ENCODE data around the gene MLPH. TPM values are rescaled to one million over a fixed set of nuclear protein-coding genes. Genes with fewer than 3 reads are reported as not detected.

MLPH gene
- total and polyA plus RNA-seq, 2 of the 13 experiments (the other 11 are each of a cell fraction or from before 2014, with no cell fraction given) = 0.12 TPM; not detected in 1

DNA sequence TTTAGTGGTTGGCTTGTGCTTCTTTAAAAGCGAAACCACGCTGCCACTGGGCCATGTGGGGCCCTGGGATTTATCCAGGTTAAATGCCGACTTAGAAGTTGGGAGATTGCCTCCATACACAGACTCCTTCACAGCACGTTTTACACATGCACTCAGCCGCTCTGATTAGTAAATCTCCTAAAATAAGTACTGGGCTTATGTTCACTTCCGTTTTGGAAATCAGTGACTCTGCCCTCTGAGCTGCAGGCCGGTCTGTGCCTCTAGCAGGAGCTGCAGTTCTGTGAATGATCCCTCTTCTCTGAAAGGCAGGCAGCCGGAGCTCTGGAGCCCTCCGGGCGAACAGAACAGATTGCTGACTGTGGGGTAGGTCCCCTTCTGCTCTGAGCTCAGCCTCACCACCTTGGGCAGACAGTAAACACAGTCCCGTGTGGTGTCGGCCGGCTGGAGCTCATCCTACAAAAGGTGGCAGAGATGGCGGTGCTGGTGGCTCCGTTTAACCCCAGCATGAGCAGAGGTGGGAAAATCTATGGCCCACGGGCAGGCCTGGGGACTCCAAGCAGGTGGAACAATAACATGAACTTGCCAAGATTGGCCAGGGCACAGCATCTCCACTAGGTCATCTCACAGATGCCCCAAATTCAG lies 113.3 kb downstream of the MLPH start (continued):
- peak; percentile 55 for TF ChIP-seq IRF2 (CRISPR knock-in tag; IDR thresholded peaks at IDR 0.05)
- TF ChIP-seq, protein P1, sequence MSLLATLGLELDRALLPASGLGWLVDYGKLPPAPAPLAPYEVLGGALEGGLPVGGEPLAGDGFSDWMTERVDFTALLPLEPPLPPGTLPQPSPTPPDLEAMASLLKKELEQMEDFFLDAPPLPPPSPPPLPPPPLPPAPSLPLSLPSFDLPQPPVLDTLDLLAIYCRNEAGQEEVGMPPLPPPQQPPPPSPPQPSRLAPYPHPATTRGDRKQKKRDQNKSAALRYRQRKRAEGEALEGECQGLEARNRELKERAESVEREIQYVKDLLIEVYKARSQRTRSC (CRISPR knock-in tag; IDR thresholded peaks at IDR 0.05; ENCODE audit: low read depth) = no peak
- TF ChIP-seq MIXL1 (CRISPR knock-in tag; IDR thresholded peaks at IDR 0.05) = peak; percentile 52; the same call in 1 of the 2 replicates
- TF ChIP-seq XRCC5 (optimal IDR thresholded peaks at IDR 0.05; ENCODE audit: low read length) = no peak
- no peak for TF ChIP-seq RAD51 (IDR thresholded peaks at IDR 0.05; ENCODE audit: borderline replicate concordance)
- peak; percentile 26; the same call in 1 of the 2 replicates for TF ChIP-seq ZNF547 (CRISPR knock-in tag; IDR thresholded peaks at IDR 0.05)
- TF ChIP-seq, protein P2, sequence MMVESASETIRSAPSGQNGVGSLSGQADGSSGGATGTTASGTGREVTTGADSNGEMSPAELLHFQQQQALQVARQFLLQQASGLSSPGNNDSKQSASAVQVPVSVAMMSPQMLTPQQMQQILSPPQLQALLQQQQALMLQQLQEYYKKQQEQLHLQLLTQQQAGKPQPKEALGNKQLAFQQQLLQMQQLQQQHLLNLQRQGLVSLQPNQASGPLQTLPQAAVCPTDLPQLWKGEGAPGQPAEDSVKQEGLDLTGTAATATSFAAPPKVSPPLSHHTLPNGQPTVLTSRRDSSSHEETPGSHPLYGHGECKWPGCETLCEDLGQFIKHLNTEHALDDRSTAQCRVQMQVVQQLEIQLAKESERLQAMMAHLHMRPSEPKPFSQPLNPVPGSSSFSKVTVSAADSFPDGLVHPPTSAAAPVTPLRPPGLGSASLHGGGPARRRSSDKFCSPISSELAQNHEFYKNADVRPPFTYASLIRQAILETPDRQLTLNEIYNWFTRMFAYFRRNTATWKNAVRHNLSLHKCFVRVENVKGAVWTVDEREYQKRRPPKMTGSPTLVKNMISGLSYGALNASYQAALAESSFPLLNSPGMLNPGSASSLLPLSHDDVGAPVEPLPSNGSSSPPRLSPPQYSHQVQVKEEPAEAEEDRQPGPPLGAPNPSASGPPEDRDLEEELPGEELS (CRISPR knock-in tag; IDR thresholded peaks at IDR 0.05) = no peak
- TF ChIP-seq FOSL1 (CRISPR knock-in tag; IDR thresholded peaks at IDR 0.05; ENCODE audit: borderline replicate concordance) = no peak
- TF ChIP-seq, protein P3, sequence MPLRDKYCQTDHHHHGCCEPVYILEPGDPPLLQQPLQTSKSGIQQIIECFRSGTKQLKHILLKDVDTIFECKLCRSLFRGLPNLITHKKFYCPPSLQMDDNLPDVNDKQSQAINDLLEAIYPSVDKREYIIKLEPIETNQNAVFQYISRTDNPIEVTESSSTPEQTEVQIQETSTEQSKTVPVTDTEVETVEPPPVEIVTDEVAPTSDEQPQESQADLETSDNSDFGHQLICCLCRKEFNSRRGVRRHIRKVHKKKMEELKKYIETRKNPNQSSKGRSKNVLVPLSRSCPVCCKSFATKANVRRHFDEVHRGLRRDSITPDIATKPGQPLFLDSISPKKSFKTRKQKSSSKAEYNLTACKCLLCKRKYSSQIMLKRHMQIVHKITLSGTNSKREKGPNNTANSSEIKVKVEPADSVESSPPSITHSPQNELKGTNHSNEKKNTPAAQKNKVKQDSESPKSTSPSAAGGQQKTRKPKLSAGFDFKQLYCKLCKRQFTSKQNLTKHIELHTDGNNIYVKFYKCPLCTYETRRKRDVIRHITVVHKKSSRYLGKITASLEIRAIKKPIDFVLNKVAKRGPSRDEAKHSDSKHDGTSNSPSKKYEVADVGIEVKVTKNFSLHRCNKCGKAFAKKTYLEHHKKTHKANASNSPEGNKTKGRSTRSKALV (CRISPR knock-in tag; IDR thresholded peaks at IDR 0.05) = no peak
- no peak for TF ChIP-seq CENPT (CRISPR knock-in tag; IDR thresholded peaks at IDR 0.05; ENCODE audit: low read depth)
- TF ChIP-seq DMAP1 (CRISPR knock-in tag; IDR thresholded peaks at IDR 0.05) = peak; percentile 31; the same call in 1 of the 2 replicates
- TF ChIP-seq ZFP62 (CRISPR knock-in tag; IDR thresholded peaks at IDR 0.05) = 0 out of 2 replicates have a peak, but pooled peaks have one; percentile 76
- TF ChIP-seq ZNF792 (CRISPR knock-in tag; IDR thresholded peaks at IDR 0.05) = no peak; the same call in 1 of the 2 replicates
- TF ChIP-seq KDM5A (IDR thresholded peaks at IDR 0.05; ENCODE audit: borderline replicate concordance, low read length) = no peak
- TF ChIP-seq ZNF432 (CRISPR knock-in tag; IDR thresholded peaks at IDR 0.05; ENCODE audit: borderline replicate concordance) = no peak
- TF ChIP-seq HMGA1 (CRISPR knock-in tag; conservative IDR thresholded peaks at IDR 0.05) = no peak
- no peak for TF ChIP-seq ZNF652 (CRISPR knock-in tag; IDR thresholded peaks at IDR 0.05; ENCODE audit: borderline replicate concordance, low read depth)
- TF ChIP-seq, protein P4, sequence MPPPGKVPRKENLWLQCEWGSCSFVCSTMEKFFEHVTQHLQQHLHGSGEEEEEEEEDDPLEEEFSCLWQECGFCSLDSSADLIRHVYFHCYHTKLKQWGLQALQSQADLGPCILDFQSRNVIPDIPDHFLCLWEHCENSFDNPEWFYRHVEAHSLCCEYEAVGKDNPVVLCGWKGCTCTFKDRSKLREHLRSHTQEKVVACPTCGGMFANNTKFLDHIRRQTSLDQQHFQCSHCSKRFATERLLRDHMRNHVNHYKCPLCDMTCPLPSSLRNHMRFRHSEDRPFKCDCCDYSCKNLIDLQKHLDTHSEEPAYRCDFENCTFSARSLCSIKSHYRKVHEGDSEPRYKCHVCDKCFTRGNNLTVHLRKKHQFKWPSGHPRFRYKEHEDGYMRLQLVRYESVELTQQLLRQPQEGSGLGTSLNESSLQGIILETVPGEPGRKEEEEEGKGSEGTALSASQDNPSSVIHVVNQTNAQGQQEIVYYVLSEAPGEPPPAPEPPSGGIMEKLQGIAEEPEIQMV (CRISPR knock-in tag; IDR thresholded peaks at IDR 0.05; ENCODE audit: low read depth) = no peak
- TF ChIP-seq ZNF879 (CRISPR knock-in tag; IDR thresholded peaks at IDR 0.05) = peak; percentile 80
- peak; percentile 40; the same call in 1 of the 2 replicates for TF ChIP-seq SP140L (CRISPR knock-in tag; IDR thresholded peaks at IDR 0.05; ENCODE audit: borderline replicate concordance)
- TF ChIP-seq, protein P5, sequence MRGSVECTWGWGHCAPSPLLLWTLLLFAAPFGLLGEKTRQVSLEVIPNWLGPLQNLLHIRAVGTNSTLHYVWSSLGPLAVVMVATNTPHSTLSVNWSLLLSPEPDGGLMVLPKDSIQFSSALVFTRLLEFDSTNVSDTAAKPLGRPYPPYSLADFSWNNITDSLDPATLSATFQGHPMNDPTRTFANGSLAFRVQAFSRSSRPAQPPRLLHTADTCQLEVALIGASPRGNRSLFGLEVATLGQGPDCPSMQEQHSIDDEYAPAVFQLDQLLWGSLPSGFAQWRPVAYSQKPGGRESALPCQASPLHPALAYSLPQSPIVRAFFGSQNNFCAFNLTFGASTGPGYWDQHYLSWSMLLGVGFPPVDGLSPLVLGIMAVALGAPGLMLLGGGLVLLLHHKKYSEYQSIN (CRISPR knock-in tag; IDR thresholded peaks at IDR 0.05; ENCODE audit: borderline replicate concordance) = no peak
- 0 out of 2 replicates have a peak, but pooled peaks have one; percentile 28 for TF ChIP-seq ZNF773 (CRISPR knock-in tag; IDR thresholded peaks at IDR 0.05; ENCODE audit: borderline replicate concordance)
- TF ChIP-seq, protein P6, sequence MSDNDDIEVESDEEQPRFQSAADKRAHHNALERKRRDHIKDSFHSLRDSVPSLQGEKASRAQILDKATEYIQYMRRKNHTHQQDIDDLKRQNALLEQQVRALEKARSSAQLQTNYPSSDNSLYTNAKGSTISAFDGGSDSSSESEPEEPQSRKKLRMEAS (IDR thresholded peaks at IDR 0.05) = peak; percentile 34; the same call in 1 of the 2 replicates
- TF ChIP-seq GFI1 (CRISPR knock-in tag; IDR thresholded peaks at IDR 0.05; ENCODE audit: borderline replicate concordance) = peak; percentile 92
